ENCODE measurements around the gene ZFAND3.

ZFAND3 gene

DNA sequence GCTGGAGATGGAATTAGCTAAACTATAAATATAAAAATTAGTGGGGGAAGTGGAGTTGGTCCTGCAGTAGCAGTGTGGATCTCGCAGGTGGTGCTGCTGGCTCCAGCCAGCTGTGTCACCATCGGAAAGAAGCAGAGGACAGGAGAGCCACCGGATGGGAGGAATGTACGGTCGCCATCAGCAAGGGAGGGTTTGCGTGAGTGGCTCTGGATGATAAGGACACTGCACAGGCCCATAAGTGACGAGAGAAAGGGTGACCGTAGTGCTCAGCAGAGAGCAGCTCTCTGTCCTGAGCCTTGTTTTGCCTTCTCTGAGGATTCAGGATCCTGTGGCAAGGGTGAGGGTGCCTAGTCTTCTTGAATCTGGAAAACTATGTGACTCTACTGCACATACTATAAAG lies 378.7 kb downstream of the ZFAND3 start:
- H3K27ac ChIP-seq (ENCODE audit: low read length) = no peak overlapping the region
- H3K36me3 ChIP-seq (replicated peaks; ENCODE audit: insufficient read depth, low read length) = no peaks in the 10 kb centered on the region
- no peaks in the 10 kb centered on the region for H3K27me3 ChIP-seq (replicated peaks; ENCODE audit: insufficient read depth, low read length)
- no peaks in the 10 kb centered on the region for H4K20me1 ChIP-seq (ENCODE audit: insufficient read depth, low read length)
- no peaks in the 10 kb centered on the region for H3K4me1 ChIP-seq (ENCODE audit: low read length)
- H2AFZ ChIP-seq (ENCODE audit: low read length) = no peak overlapping the region
- no peak for TF ChIP-seq EZH2phosphoT487 (IDR thresholded peaks at IDR 0.05; ENCODE audit: low read length)
- TF ChIP-seq, protein P1, sequence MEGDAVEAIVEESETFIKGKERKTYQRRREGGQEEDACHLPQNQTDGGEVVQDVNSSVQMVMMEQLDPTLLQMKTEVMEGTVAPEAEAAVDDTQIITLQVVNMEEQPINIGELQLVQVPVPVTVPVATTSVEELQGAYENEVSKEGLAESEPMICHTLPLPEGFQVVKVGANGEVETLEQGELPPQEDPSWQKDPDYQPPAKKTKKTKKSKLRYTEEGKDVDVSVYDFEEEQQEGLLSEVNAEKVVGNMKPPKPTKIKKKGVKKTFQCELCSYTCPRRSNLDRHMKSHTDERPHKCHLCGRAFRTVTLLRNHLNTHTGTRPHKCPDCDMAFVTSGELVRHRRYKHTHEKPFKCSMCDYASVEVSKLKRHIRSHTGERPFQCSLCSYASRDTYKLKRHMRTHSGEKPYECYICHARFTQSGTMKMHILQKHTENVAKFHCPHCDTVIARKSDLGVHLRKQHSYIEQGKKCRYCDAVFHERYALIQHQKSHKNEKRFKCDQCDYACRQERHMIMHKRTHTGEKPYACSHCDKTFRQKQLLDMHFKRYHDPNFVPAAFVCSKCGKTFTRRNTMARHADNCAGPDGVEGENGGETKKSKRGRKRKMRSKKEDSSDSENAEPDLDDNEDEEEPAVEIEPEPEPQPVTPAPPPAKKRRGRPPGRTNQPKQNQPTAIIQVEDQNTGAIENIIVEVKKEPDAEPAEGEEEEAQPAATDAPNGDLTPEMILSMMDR (IDR thresholded peaks at IDR 0.05; ENCODE audit: low read length) = no peak
- no peak for TF ChIP-seq EZH2 (optimal IDR thresholded peaks at IDR 0.05; ENCODE audit: low read depth, low read length)
- no peak overlapping the region for H3K9ac ChIP-seq (ENCODE audit: low read length)
- H3K9me3 ChIP-seq (replicated peaks; ENCODE audit: insufficient read depth, low read length) = no peaks in the 10 kb centered on the region
- H3K79me2 ChIP-seq (ENCODE audit: low read length) = no peaks in the 10 kb centered on the region
- H3K4me2 ChIP-seq (ENCODE audit: low read depth, low read length) = no peak overlapping the region
- no peak overlapping the region for H3K4me3 ChIP-seq (ENCODE audit: low read length)
- no peak for DNase-seq
- no peaks in the 10 kb centered on the region for H3F3A ChIP-seq (ENCODE audit: insufficient read depth, low read length)
- H3K9me2 ChIP-seq (replicated peaks; ENCODE audit: insufficient read depth, low read length) = no peaks in the 10 kb centered on the region
